Activated T-cell treated with anti-CD3 and anti-CD28 coated beads, Interleukin-2, amount 50 U/mL, for 72 hours (primary cell): Measurements from ENCODE around the gene GIMAP4. TPM values are rescaled to one million over a fixed set of nuclear protein-coding genes. Genes with fewer than 3 reads are reported as not detected.
A peak's percentile ranks its signal among the peaks of the same experiment; 100 is the strongest.
"Not testable (repeated sequence)": the region's sequence is repeated elsewhere in the genome, so short reads cannot be mapped to it uniquely, and the experiment has no call there.

Source experiments
- ATAC-seq, 2 donors: fragments of 150-1000 bp; cut with Tn5 transposase; replicated peaks in 1 of 2; 2 replicates each; pipeline ENCODE4 v1.10.0; 2021; ENCODE audit warnings: moderate library complexity in 2 of 2, mild to moderate bottlenecking in 1 of 2
- DNase-seq, 2 donors: peaks; one replicate each; pipeline ENCODE4 v3.0.0; 2021 to 2022; ENCODE audit warnings: mixed read lengths in 1 of 2
- H3K27ac Mint-ChIP-seq: one replicate; pipeline ENCODE4 v1.8.0; 2022; ENCODE audit warnings: mild to moderate bottlenecking, moderate library complexity, mixed read lengths
- H3K27me3 Mint-ChIP-seq: one replicate; pipeline ENCODE4 v1.8.0; 2022; ENCODE audit warnings: low read depth, mixed read lengths
- H3K36me3 Mint-ChIP-seq, 2 donors: one replicate each; pipeline ENCODE4 v1.8.0; 2022; ENCODE audit warnings: mixed read lengths in 2 of 2, mild to moderate bottlenecking in 1 of 2; ENCODE audit not compliant: insufficient read depth in 2 of 2
- H3K4me1 Mint-ChIP-seq: one replicate; pipeline ENCODE4 v1.8.0; 2022; ENCODE audit warnings: low read depth, mixed read lengths
- H3K4me3 Mint-ChIP-seq, 2 donors: one replicate each; pipeline ENCODE4 v1.8.0; 2022; ENCODE audit warnings: mild to moderate bottlenecking in 2 of 2, mixed read lengths in 2 of 2, moderate library complexity in 2 of 2
- H3K9me3 Mint-ChIP-seq, 2 donors: one replicate each; pipeline ENCODE4 v1.8.0; 2022; ENCODE audit warnings: mixed read lengths in 2 of 2
- total RNA-seq, 2 donors: library from RNA; stranded (reverse); gene quantifications; one replicate each; pipeline ENCODE4 v1.2.3, GENCODE V29; 2022

The GIMAP4 gene
- total RNA-seq, 2 donors from 2014 or later, result 114 to 156 TPM

GRCh38 chr7:150565239-150565638 lies 2.0 kb upstream of the GIMAP4 start:
- Mint-ChIP-seq H3K4me1 (peaks cover 84% of the 10 kb centered on the region), H3K9me3 (peaks cover 0 to 9% of the 10 kb centered on the region in 2 donors), H3K36me3 (peaks cover 32 to 38% of the 10 kb centered on the region in 2 donors), H3K27ac (peak overlapping the region; percentile 97), H3K4me3 (peak overlapping the region; percentile 64 to 96), H3K27me3 (no peaks in the 10 kb centered on the region)
- DNase-seq (no peak), ATAC-seq (no peak)

DNA sequence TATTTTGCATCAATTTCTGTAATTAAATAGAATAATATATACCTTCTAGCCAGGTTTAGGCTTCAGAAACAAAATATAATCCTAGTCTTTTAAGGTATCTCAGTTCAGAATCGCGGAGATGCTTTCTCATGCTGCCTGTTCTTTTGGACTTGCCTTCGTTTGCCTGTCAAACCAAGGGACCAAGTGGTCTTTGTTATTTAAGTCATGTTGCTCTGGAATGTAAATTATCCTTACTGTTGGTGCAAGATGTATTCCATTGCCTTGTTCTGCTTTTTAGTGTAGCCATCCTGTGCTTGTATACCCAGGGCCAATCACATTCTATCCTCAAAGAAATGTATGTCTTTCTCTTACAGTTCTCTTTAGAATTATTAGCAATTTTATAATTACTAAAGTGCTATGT lies 1.1 kb upstream of the GIMAP4 start:
- DNase-seq, result no peak
- no peak for ATAC-seq
- Mint-ChIP-seq H3K9me3 (peaks cover 0 to 1% of the 10 kb centered on the region in 2 donors), H3K27ac (peak overlapping the region; percentile 99), H3K36me3 (peaks cover 32 to 36% of the 10 kb centered on the region in 2 donors), H3K4me3 (peak overlapping the region; percentile 87 to 95), H3K27me3 (no peaks in the 10 kb centered on the region), H3K4me1 (peaks cover 81% of the 10 kb centered on the region)

DNA sequence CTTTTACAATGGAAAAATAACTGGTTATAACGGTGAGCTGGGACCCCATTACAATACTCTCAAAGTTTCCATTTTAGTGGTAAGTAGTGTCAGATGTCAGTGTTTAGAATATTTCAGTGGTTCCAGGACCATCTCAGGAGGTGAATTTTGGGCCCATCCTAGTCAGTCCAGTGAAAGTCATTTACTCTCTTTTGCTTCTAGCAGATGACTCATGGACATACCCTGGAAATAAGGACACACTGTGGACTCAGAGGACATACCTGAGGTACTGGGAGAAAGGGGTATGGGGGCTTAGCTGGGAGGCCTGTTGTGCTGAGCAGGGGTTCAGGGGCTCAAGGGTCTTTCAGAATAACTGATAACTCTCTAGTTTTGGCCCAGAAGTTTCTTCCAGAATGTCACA lies 618 bp upstream of the GIMAP4 start:
- Mint-ChIP-seq H3K36me3 (peaks cover 31 to 36% of the 10 kb centered on the region in 2 donors), H3K27me3 (no peaks in the 10 kb centered on the region), H3K9me3 (no peaks in the 10 kb centered on the region), H3K4me3 (peak overlapping the region; percentile 87 to 95), H3K27ac (peak overlapping the region; percentile 99), H3K4me1 (peaks cover 76% of the 10 kb centered on the region)
- ATAC-seq (peak; percentile 28 to 54), DNase-seq (no peak)

GRCh38 chr7:150567871-150568301 lies 696 bp downstream of the GIMAP4 start:
- H3K9me3 Mint-ChIP-seq, result peaks cover 6 to 9% of the 10 kb centered on the region in 2 donors
- DNase-seq (no peak), ATAC-seq (peak in 1 of 2 donors; percentile 17)
- H3K4me3 Mint-ChIP-seq, result peak overlapping the region; percentile 87 to 95
- peaks cover 69% of the 10 kb centered on the region for H3K4me1 Mint-ChIP-seq
- H3K36me3 Mint-ChIP-seq, result peaks cover 41 to 47% of the 10 kb centered on the region in 2 donors
- no peaks in the 10 kb centered on the region for H3K27me3 Mint-ChIP-seq
- H3K27ac Mint-ChIP-seq, result peak overlapping the region; percentile 99

GRCh38 chr7:150568714-150569113 lies 1.5 kb downstream of the GIMAP4 start:
- DNase-seq, result peak in 1 of 2 donors; percentile 49

GRCh38 chr7:150569245-150569955 lies 2.2 kb downstream of the GIMAP4 start:
- Mint-ChIP-seq H3K36me3 (peaks cover 45 to 61% of the 10 kb centered on the region in 2 donors), H3K9me3 (peaks cover 7 to 11% of the 10 kb centered on the region in 2 donors), H3K27me3 (no peaks in the 10 kb centered on the region), H3K4me3 (peak overlapping the region; percentile 87 to 95), H3K4me1 (peaks cover 54% of the 10 kb centered on the region), H3K27ac (peak overlapping the region; percentile 99)
- peak in 1 of 2 donors; percentile 23 for ATAC-seq
- DNase-seq, result no peak

More at GRCh38 chr7:150568714-150569113, 1.5 kb downstream of the GIMAP4 start:
- H3K9me3 Mint-ChIP-seq, result peaks cover 7 to 9% of the 10 kb centered on the region in 2 donors
- H3K36me3 Mint-ChIP-seq, result peaks cover 40 to 55% of the 10 kb centered on the region in 2 donors
- no peaks in the 10 kb centered on the region for H3K27me3 Mint-ChIP-seq
- peak overlapping the region; percentile 99 for H3K27ac Mint-ChIP-seq
- ATAC-seq, result peak; percentile 48 to 57
- peaks cover 61% of the 10 kb centered on the region for H3K4me1 Mint-ChIP-seq
- peak overlapping the region; percentile 87 to 95 for H3K4me3 Mint-ChIP-seq

DNA sequence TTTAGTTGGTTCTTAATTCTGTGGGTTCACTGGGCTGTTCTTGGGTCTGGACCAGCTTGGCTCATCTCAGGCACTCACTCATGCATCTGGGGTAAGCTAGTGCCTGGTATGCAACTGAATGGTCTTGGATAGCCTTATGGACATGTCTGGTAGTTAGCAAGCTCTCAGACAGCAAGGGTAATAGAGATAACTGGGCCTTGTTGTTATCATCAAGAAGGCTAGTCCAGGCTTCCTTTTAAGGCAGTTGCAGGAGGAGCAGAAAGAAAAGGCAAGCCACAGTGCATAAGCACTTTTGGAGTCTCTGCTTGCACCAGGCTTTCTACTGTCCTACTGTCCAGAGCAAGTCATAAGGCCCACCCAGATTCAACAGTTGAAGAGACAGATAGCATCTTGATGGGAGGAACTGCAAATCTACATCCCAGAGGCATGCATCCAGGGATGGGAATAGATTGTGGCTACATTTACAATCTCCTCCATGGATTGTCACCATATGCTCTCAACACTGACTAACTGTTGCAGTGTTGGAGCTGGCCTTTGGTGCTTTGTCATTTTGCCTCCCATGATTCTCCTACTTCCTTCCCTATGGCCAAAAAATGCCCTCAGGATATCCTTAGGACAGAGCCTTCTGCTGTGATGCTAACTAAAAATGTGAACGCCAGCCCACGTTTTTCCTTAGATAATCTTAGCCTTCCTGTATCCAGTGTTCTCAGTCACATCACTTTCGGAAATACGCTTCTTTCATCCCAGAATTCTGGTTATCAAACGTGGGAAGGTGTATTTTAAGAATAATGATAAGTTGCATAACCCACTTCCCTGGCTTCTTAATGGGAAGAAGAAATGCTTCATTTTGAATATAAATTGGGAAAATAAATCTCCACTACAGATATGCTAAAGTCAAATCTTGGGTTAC lies 3.6 kb downstream of the GIMAP4 start:
- peak overlapping the region; percentile 87 to 95 for H3K4me3 Mint-ChIP-seq
- DNase-seq (no peak), ATAC-seq (no peak)
- peaks cover 8 to 15% of the 10 kb centered on the region in 2 donors for H3K9me3 Mint-ChIP-seq
- peaks cover 53 to 71% of the 10 kb centered on the region in 2 donors for H3K36me3 Mint-ChIP-seq
- peaks cover 40% of the 10 kb centered on the region for H3K4me1 Mint-ChIP-seq
- no peaks in the 10 kb centered on the region for H3K27me3 Mint-ChIP-seq
- peak overlapping the region; percentile 99 for H3K27ac Mint-ChIP-seq

DNA sequence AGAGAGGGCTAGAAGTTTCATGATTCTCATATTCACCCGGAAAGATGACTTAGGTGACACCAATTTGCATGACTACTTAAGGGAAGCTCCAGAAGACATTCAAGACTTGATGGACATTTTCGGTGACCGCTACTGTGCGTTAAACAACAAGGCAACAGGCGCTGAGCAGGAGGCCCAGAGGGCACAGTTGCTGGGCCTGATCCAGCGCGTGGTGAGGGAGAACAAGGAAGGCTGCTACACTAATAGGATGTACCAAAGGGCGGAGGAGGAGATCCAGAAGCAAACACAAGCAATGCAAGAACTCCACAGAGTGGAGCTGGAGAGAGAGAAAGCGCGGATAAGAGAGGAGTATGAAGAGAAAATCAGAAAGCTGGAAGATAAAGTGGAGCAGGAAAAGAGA lies 5.3 kb downstream of the GIMAP4 start:
- ATAC-seq, result no peak
- Mint-ChIP-seq H3K4me3 (no peak overlapping the region), H3K27ac (no peak overlapping the region), H3K36me3 (peaks cover 64 to 77% of the 10 kb centered on the region in 2 donors), H3K9me3 (peaks cover 11 to 20% of the 10 kb centered on the region in 2 donors), H3K4me1 (peaks cover 25% of the 10 kb centered on the region), H3K27me3 (no peaks in the 10 kb centered on the region)
- DNase-seq, result no peak

DNA sequence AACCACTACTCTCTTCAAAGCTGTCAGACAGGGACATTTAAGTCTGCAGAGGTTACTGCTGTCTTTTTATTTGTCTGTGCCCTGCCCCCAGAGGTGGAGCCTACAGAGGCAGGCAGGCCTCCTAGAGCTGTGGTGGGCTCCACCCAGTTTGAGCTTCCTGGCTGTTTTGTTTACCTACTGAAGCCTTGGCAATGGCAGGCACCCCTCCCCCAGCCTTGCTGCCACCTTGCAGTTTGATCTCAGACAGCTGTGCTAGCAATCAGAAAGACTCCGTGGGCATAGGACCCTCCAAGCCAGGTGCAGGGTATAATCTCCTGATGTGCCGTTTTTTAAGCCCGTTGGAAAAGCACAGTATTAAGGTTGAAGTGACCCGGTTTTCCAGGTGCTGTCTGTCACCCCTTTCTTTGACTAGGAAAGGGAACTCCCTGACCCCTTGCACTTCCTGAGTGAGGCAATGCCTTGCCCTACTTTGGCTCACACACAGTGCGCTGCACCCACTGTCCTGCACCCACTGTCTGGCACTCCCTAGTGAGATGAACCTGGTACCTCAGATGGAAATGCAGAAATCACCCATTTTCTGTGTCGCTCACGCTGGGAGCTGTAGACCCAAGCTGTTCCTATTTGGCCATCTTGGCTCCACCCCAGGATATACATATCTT lies 12.9 kb downstream of the GIMAP4 start:
- Mint-ChIP-seq H3K9me3 (peaks cover 25 to 31% of the 10 kb centered on the region in 2 donors), H3K4me1 (peaks cover 18% of the 10 kb centered on the region), H3K4me3 (peak overlapping the region in 1 of 2 donors; percentile 73), H3K27ac (peak overlapping the region; percentile 94), H3K36me3 (peaks cover 45 to 54% of the 10 kb centered on the region in 2 donors)
- DNase-seq, H3K27me3 Mint-ChIP-seq, ATAC-seq: not testable (repeated sequence)

DNA sequence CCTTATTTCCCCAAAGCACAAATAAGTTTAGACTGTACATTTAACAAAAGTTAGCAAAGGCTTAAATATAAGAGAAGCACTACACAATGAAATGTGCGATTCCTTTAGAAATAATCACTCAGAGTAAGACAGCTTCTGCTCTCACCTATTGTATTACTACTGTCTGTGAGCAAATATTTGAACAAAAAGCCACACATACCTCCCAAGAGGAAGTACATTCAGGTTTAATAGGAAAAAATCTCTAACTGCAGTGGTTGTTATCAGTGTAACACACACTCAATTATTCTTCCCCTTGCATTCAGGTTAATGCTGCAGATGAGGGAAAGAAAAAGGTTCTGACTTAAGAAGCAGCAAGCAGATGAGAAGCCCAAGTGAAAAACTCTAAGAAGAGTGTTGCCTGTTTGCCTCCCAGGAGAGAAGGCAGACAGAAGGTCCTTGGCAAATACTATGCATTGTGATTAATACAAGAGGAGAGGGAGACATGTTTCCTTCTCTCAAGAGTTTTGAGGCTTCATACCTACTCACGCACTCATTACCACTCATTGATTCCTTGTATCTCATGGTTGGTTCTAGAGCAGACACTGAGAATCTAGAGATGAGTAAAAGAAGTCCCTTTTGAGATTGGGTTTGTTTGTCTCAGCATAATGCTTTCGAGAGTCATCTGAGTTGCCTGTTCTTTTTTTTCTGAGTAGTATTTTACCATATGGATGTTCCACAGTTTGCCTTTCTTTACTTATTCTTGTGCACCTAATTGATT lies 13.6 kb downstream of the GIMAP4 start:
- Mint-ChIP-seq H3K4me3 (peak overlapping the region in 1 of 2 donors; percentile 73), H3K4me1 (peaks cover 25% of the 10 kb centered on the region), H3K27ac (peak overlapping the region; percentile 94), H3K9me3 (peaks cover 23 to 30% of the 10 kb centered on the region in 2 donors), H3K27me3 (no peaks in the 10 kb centered on the region), H3K36me3 (peaks cover 40 to 47% of the 10 kb centered on the region in 2 donors)
- no peak for DNase-seq
- peak; percentile 88 to 89 for ATAC-seq

- Mint-ChIP-seq H3K36me3 (peaks cover 22 to 25% of the 10 kb centered on the region in 2 donors), H3K27me3 (no peaks in the 10 kb centered on the region), H3K4me1 (peaks cover 40% of the 10 kb centered on the region), H3K4me3 (peak overlapping the region in 1 of 2 donors; percentile 61), H3K27ac (peak overlapping the region; percentile 78), H3K9me3 (peaks cover 16 to 17% of the 10 kb centered on the region in 2 donors)
- no peak for ATAC-seq
- no peak for DNase-seq
Measured at GRCh38 chr7:150585199-150585598, 18.0 kb downstream of the GIMAP4 start.
